Body of pancreas (tissue), 4 donors: ENCODE results near the gene SH3GL3.

Experiments
- CTCF ChIP-seq, 7 experiments: fragments of 450-650 bp in 4 of 7; fragments of 200-600 bp in 3 of 7; sonication (generic) in 3 of 7; IDR thresholded peaks; one replicate each; pipeline ENCODE4 v1.5.1; 2016 to 2019; ENCODE audit warnings: antibody characterized with exemption in 7 of 7
- POLR2A ChIP-seq, 3 donors: fragments of 450-650 bp; IDR thresholded peaks; one replicate each; pipeline ENCODE4 v1.6.1; 2016; ENCODE audit warnings: antibody characterized with exemption in 3 of 3, mild to moderate bottlenecking in 2 of 3

- TF ChIP-seq CTCF (IDR thresholded peaks at IDR 0.05) (no peak), POLR2A (IDR thresholded peaks at IDR 0.05) (no peak)
Observed at GRCh38 chr15:83413054-83413719, 34.0 kb upstream of the SH3GL3 start.
